HG03378 (cell line): ENCODE measurements around the gene DNAJC15.
"Not testable (repeated sequence)": the region's sequence is repeated elsewhere in the genome, so short reads cannot be mapped to it uniquely, and the experiment has no call there.

ENCODE experiments used
- ATAC-seq: cut with Tn5 transposase; IDR thresholded peaks from one replicate; pipeline ENCODE4 v1.9.1; 2021; ENCODE audit warnings: mild to moderate bottlenecking, moderate library complexity; ENCODE audit not compliant: unreplicated experiment

The DNAJC15 gene

DNA sequence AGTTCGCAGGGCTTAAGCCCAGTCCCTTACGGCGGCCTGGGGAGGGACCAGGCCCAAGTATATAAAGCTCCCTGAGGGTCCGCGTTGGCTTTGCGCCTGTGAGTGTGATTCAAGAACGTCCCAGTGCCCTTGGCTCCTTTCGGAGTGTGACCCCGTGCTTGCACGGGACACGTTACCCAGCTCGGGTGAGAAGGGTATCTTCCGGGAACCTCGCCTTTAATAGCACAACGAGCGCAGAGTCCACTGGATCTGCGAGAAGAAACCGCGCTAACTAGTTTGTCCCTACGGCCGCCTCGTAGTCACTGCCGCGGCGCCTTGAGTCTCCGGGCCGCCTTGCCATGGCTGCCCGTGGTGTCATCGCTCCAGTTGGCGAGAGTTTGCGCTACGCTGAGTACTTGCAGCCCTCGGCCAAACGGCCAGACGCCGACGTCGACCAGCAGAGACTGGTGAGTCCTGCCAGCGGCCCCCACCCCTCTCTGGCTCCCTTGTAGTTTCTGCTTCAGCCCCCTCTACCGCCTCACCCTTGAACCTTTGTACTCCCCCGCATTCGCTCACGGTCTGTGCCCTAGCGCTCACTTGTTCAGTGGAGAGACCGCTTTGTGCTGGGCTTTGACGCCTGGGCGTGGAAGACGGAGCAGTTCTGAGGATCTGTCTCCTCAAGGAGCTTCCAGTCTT lies at the start of gene DNAJC15:
Gene DNAJC15 (plus strand): TSS at position 298 of the 675 bp plus-strand sequence. CDS start 41 bp downstream, at position 339.
- ATAC-seq: peak; percentile 76

DNA sequence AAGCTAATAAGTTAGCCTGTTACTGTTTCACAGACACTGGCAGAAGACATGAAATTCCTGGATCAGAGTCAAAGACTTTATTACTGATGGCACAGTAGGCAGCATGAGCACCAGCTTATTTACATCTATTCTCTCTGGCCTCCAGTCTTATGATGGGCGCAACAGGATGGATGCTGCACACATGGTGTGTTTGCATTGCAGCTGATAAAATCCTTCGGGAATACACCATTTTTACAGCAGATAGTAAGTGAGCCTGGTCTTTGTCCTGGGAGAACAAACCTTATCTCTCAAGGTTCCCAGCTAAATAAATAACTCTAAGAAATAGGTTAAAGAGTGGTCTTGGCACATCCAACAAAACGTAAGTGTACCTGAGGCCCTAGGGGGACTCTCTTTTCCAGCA lies 47.3 kb upstream of the DNAJC15 start:
- no peak for ATAC-seq

DNA sequence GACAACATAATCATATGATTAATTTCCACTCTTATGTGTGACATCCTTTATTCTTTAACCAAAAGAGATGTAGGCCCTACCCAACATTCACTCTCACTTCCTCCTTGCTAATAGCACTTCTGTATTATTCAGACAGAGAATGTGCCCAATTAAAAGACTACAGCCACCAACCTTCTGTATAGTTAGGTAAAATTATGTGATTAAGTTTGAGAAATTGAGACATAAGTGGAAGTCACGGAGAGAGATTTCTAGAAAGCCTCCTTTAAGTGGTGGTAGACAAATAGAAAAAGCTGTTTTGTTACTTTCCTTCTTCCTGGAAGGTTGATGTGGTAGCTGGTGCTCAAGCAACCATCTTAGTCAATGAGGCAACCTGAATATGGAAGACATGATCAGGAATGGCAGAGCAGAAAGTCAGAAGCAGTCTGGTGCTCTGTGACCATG lies 46.1 kb upstream of the DNAJC15 start:
- ATAC-seq: peak; percentile 78

DNA sequence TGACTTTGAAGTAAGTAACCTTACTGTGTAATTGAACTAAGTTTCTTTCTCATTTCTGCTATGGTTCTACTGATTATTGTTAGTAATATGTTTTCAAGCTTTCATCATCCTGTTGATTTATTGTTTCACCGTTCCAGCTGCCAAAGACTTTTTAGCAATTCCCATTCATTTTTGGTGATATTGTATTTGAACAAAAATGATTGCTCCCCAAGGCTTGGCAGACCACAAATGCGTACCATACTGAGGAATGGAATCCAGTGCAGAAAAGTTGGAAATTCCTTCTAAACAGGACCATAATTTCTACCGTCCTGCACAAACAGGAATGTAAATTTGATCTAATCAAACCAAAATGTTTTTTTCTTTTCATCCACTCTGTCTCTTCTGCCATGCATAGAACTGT lies 42.1 kb upstream of the DNAJC15 start:
- ATAC-seq: no peak

DNA sequence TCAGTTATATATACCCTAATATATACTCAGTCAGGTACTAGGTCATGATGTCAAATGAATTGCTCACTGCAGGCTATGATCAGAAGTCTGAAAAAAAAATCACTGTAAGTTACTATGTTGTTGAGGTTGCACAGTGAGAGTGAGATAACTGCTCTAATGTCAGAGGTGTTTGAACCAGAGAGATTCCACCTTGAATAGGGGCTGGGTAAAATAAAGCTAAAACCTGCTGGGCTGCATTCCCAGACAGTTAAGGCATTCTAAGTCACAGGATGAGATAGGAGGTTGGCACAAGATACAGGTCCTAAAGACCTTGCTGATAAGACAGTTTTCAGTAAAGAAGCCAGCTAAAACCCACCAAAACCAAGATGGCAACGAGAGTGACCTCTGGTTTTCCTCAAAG lies 41.5 kb upstream of the DNAJC15 start:
- no peak for ATAC-seq

DNA sequence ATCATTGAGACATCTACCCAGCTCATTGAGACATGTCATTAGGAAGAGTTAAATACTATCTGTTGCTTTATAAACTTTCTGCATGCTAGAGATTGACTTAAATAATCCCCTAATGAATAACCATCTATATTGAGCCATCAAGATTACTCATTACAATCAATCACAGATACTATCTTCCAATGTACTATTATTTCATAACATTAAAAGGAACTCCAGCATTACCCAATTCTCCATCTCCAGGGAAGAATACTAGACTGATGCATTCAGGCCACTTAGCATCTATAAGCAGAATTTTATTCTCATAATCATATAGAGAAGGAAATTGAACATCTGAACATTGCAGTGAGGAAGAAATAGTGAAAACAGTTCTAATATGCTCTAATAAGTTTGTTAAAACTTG lies 39.4 kb upstream of the DNAJC15 start:
- ATAC-seq: no peak

DNA sequence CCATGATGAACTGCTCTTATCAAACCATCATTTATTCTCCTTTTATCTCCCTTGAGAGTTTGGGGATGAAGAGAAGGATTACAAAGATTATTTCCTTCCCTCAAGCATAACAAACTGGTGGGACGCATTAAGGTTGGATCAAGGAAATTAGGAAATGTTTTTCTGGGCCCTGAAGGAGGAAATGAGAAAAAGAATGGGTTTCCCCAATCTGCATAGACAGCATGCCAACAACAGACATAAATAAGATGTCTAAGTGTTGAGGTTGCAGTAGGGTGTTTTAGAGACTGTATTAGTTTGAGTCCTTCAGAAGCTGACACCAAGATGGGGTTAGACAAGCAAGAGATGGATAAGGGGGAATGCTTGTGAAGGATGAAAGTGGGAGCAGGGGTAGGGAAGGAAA lies 38.7 kb upstream of the DNAJC15 start:
- ATAC-seq: no peak

DNA sequence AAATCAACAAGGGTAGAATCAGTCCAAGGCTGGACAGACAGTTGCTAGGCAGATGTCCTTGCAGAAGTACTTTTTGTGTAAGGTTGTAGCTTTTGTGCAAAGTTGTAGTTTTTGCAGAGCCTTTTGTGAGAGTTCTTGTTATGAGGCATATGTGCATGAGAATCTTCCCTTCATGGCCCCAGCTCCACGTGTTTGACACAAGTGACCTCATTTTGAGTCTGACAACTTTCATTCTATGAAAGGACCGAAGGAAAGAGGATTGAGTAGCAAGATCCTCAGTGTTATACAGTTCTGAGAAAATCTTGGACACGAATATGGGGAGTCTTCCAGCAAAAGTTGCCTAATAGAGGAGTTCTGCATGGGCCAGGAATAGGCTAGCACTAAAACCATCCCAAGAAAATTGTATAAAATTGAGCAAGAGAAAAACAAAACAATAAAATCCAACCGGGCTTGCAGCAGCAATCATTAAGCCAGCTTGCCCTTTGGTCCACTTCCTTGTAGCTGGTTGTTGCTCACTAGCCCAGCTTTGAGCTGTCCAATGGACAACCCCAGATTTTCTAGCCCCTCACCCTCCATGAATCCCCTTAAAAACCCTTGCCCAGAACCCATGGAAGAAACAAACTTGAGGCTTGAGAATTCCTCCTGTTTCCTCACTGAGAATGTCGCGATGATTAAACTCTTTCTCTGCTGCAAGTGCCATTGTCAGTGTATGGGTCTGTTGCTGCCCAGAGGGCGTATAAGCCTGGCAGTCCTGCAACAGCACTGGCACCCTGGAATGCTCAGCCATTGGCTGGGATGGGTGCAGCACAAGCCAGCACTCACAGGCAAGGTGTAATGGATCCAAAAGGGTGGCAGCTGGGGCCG lies 37.8 kb upstream of the DNAJC15 start:
- no peak for ATAC-seq

DNA sequence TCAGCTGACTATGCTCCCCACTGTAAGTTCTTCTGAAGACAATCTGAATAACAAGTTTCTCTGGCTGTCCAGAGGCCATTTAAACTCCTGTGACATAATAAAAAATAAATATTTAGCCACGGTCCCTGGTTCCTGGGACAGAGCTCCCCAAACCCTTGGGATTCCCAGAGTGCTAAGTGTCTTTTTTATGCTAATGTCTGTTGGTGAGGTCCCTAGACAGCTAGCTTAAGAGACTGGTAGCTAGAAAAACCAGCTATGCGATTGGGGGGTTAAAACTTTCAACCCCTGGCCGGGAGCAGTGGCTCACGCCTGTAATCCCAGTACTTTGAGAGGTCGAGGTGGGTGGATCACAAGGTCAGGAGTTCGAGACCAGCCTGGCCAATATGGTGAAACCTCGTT lies 37.2 kb upstream of the DNAJC15 start:
- ATAC-seq: no peak

DNA sequence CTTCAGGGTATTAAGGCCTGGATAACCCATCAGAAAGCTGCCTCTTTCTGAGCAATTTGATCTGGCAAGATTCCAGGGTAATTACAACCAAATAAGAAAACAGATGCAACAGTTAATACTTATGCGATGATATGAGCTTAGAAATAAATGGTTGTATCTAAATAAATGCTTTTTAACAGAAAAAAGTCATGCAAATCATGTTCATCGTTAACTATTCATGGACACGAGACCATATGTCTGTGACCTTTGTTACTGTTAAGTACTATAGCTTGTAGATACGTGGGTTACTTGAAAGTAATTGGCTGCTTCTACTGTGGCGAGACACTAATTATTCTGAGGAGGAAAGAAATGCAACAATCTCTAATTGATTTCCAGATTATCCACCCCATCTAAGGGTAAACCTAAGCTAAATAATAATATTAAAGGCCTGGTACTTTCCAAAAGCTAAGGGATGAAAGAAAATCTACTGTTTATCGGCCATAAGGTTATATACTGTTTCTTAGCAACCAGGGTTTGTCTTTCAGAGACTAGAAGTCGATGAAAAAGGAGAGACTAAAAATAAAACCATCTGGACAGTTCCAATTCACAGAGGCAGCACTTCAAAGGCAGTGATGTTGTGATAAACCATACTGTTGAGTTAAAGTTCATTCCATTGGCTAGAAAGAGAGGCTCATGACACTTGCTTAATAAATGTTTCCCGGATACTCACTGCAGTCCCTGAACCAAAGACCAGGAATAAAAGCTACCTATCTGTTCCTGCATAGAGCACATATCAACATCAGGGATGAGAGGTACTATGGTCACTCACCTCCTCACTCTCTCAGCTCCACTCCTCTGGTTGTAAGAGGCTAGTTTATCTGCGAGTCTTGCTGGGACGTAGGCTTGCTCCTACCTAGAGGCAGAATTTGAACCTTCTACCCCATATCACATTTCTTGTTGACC lies 32.8 kb upstream of the DNAJC15 start:
- ATAC-seq: no peak

DNA sequence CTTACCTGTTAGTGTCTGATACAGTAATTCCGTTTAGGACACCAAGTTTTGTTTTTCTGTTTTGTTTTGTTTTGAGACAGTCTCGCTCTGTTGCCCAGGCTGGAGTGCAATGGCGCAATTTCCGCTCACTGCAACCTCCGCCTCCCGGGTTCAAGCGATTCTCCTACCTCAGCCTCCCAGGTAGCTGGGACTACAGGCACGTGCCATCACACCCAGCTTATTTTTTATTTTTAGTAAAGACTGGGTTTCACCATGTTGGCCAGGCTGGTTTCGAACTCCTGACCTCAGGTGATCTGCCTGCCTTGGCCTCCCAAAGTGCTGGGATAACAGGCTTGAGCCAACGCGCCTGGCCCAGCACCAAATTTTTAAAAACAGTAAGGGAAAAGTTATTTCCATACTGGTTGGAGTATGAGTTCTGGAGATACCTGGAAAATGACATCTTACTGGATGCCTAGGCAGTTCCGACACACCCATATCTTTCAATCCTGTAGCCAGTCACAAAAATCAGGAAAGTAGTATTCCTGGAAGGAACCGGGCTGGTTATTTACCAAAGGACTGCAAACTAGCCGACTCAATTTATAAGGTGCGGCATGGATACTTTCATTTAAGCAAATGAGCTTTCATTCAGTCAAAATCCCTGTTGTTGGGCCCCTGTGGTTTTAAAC lies 32.0 kb upstream of the DNAJC15 start:
- not testable (repeated sequence) for ATAC-seq

DNA sequence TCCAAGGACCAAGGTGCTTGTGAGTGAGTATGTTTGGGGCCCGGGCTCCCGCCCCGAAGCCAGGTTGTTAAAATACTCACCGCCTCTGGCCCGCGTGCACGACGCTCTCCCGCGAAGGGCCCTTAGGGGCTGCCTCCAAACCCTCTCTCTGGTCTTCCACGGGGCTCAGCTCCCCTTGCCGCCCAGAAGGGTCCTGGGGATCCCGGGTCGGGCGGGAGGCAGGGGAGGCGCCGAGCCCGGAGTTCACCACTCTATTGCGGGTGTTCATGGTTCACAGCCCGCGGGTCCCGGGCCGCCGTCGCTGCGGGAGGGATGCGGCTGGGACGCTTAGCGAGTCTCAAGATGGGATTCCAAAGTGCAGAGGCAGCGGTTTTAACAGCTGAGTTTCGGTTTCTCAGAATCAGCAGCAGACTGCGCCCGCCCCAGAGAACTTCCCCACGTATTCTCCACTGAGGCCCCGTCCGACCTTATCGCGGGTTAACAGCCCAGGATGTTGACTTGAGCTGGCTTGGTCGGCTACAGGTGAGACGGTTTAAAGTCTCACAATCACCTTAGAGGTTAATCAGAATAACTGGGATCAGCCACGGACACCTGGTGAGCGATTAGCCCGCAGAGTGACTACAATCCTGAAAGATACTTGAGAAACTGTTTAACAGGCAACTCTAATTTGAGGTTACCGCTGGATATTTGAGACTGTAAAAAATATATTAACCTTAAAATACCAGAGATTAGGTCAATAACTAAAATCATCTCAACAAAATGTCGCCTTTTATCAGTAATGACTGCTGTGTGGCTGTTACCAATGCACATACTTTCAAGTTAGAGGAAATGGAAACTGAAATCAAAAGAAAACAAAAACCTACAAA lies 31.3 kb upstream of the DNAJC15 start, which contains the start of gene EPSTI1:
Gene EPSTI1 (minus strand): TSS at position 344 of the 866 bp plus-strand sequence. CDS start 76 bp downstream, at position 268.
- peak; percentile 79 for ATAC-seq

DNA sequence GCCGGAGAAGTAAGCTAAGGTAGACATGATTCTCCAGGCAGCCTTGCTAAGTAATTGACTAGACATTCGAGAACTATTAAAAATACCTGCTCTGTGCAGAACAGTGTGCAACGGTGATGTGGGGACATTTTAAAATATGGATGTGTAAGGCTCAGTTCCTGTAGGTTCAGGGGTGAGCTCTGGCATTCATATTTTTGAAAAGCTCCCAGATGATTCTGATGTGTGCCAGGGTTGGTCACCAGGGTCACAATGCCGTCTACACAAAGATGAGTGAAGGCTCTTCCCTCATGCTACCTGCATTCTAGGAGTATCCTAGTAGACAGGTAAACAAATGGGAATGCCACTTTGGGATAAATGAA lies 30.6 kb upstream of the DNAJC15 start:
- ATAC-seq: peak; percentile 2

DNA sequence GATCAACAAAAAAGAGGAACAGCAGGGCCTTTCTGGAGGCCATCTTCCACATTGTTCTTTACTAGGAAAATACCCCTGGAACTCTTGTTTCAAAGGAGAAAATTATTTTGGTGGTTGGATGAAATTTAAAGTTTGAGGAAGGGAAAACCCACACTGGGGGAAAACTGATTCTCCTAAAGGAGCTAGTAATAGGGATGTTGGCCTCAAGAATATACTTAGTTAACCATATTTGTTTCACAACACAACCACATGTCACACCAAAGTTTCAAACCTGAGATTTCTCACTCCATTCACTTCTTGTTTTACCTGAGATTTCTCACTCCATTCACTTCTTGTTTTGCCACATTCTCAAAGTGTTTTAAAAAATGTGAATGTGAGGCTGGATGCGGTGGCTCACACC lies 28.5 kb upstream of the DNAJC15 start:
- no peak for ATAC-seq

DNA sequence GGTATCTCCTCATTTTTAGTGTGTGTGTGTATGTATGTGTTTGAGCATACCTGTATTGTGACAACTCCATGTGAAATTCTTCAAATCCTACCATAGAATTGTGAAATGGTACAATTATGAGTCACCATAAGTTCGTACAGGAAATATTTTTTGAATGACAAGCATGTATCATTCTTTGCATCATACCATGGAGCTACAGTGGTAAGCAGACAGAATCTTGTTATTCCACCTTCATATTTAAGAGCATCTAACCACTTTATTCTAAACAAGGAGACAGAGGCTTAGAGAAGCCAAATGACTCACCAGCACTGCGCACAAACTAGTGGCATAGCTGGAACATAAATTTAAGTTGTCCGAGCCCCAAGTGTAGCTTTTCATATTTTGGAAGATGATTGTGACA lies 26.8 kb upstream of the DNAJC15 start:
- ATAC-seq: peak; percentile 38

DNA sequence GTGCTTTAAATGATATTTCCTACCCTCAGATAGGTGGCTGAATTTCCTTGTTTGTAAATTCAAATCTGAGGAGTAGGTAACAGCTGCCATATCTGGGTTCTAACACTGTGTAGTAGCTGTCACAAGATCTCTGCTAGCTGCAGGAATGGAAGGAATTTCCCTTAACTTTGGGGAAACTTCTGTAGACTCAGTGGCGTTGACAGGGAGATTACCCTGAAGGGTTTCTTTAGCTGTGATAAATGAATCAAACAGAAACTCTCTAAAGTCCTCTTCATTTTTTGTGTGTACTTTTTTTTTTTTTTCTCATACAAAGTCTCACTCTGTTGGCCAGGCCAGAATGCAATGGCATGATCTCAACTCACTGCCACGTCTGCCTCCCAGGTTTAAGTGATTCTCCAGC lies 26.0 kb upstream of the DNAJC15 start:
- peak; percentile 63 for ATAC-seq

DNA sequence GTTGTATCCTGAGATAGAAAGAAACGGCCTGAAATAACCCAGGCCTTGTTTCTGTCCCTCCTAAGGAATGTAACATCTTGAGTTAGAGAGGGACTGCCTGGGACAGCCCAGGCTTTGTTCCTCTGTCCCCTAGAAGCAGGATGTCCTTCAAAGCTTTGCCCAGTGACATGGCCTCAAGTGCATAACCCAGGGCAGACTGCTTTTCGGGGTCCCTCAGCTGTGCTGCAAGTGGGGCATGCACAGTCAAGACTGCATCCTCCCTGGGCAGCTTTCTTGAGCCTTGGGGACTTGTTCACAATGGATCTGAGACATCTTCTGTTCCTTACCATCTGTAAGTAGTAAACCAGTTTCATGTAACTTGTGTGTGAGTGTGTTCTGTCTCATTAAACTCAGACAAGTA lies 23.9 kb upstream of the DNAJC15 start:
- no peak for ATAC-seq

DNA sequence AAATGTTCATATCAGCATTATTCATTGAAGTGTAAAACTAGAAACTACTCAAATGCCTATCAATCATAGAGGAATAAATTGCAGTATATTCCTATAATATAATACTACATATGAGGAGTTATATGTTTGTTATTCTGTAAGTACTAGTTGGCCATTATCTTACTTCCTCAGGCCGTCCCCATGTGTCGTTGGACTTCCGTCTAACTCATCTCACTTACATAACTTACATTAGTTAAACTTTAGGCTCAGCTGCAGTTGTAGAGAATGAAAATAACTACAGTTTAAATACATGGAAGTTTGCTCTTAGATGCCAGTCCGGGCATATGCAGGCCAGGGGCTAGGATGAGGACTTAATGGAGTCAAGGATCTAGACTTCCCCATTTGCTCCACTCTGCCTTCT lies 22.7 kb upstream of the DNAJC15 start:
- no peak for ATAC-seq

DNA sequence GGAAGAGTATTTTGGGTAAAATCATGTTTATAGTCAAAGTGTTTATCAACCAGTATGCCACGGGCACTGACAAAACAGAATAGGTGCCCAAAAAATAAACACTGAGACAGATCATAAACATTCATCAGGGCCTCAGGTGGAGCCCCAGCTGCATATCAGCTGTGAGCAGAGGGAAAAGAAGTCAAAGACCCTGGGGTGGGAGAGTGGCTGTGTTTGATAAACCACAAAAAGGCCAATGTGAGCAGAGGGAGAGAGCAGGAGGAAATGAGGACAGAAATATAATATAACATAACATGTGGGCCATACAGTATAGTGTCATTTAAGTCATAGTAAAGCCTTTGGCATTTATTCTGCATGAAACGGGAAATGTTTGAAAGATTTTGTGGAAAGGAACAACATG lies 21.4 kb upstream of the DNAJC15 start:
- no peak for ATAC-seq

DNA sequence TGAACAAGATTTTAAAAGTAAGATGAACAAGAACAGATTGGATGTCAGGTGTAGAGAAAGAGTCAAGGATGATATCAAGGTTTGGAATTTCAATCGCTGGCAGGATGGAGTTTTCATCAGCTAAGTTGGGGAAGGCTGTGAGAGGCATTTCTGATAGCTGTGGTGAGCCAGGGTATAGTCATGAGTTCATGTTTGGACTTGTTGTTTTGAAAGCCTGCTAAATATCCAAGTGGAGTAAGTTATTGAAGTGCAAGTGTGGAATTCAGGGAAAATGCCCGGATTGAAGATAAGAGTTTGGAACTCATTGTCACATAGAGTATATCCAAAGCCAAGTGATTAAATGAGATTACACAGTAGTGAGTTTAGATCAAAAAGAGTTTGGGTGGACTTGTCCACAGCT lies 20.4 kb upstream of the DNAJC15 start:
- ATAC-seq: no peak
